GM12864 (cell line): ENCODE measurements around the gene NKX6-2.

Experiments
- DNase-seq: peaks from one replicate; pipeline ENCODE4 v3.0.0-alpha.2; 2011; ENCODE audit warnings: low read depth
- H3K4me3 ChIP-seq: 2 replicates; pipeline ENCODE4 v1.5.1; 2011; ENCODE audit warnings: mild to moderate bottlenecking, low read depth, low read length, control low read depth
- CTCF ChIP-seq: IDR thresholded peaks from 2 replicates; pipeline ENCODE4 v1.5.1; 2011; ENCODE audit warnings: low read depth, mild to moderate bottlenecking, moderate library complexity, low read length, control low read depth, inconsistent platforms; ENCODE audit errors: missing control alignments

NKX6-2 gene

GRCh38 chr10:132811891-132812481 is 26.0 kb upstream of the NKX6-2 start:
- no peak for DNase-seq
- TF ChIP-seq CTCF: no peak
- no peak overlapping the region for H3K4me3 ChIP-seq

- no peak for DNase-seq
- H3K4me3 ChIP-seq: no peak overlapping the region
- TF ChIP-seq CTCF: no peak
Measured at GRCh38 chr10:132810807-132811700, 25.1 kb upstream of the NKX6-2 start.

GRCh38 chr10:132810141-132810806 is 24.3 kb upstream of the NKX6-2 start:
- TF ChIP-seq CTCF: no peak
- H3K4me3 ChIP-seq: no peak overlapping the region

GRCh38 chr10:132809232-132810140 is 23.5 kb upstream of the NKX6-2 start:
- no peak for TF ChIP-seq CTCF
- no peak for DNase-seq
- H3K4me3 ChIP-seq: no peak overlapping the region

More at GRCh38 chr10:132810141-132810806, 24.3 kb upstream of the NKX6-2 start:
- DNase-seq: no peak

GRCh38 chr10:132808383-132809231 is 22.7 kb upstream of the NKX6-2 start:
- H3K4me3 ChIP-seq: no peak overlapping the region
- DNase-seq: no peak
- TF ChIP-seq CTCF: no peak
